Activated T-helper 17 cell treated with anti-CD3 and anti-CD28 coated beads, Interleukin-2, amount 50 U/mL, for 72 hours (primary cell): ENCODE data around the gene CSNK2B. TPM values are rescaled to one million over a fixed set of nuclear protein-coding genes. Genes with fewer than 3 reads are reported as not detected.

Experiments used
- ATAC-seq: fragments of 150-1000 bp; cut with Tn5 transposase; replicated peaks from 2 replicates; pipeline ENCODE4 v1.10.0; 2021; ENCODE audit warnings: mild to moderate bottlenecking, moderate library complexity
- H3K27ac Mint-ChIP-seq: one replicate; pipeline ENCODE4 v1.8.0; 2022; ENCODE audit warnings: mixed read lengths
- H3K27me3 Mint-ChIP-seq: one replicate; pipeline ENCODE4 v1.8.0; 2022; ENCODE audit warnings: mixed read lengths
- H3K36me3 Mint-ChIP-seq: one replicate; pipeline ENCODE4 v1.8.0; 2022; ENCODE audit warnings: low read depth, mild to moderate bottlenecking, mixed read lengths
- H3K4me1 Mint-ChIP-seq: one replicate; pipeline ENCODE4 v1.8.0; 2022; ENCODE audit warnings: mixed read lengths
- H3K4me3 Mint-ChIP-seq: one replicate; pipeline ENCODE4 v1.8.0; 2022; ENCODE audit warnings: mild to moderate bottlenecking, mixed read lengths
- H3K9me3 Mint-ChIP-seq: one replicate; pipeline ENCODE4 v1.8.0; 2022; ENCODE audit warnings: mixed read lengths
- total RNA-seq, 2 donors: library from RNA; stranded (reverse); gene quantifications; one replicate each; pipeline ENCODE4 v1.2.3, GENCODE V29; 2022

The CSNK2B gene
- total RNA-seq, 2 donors from 2014 or later: 204 to 245 TPM

DNA sequence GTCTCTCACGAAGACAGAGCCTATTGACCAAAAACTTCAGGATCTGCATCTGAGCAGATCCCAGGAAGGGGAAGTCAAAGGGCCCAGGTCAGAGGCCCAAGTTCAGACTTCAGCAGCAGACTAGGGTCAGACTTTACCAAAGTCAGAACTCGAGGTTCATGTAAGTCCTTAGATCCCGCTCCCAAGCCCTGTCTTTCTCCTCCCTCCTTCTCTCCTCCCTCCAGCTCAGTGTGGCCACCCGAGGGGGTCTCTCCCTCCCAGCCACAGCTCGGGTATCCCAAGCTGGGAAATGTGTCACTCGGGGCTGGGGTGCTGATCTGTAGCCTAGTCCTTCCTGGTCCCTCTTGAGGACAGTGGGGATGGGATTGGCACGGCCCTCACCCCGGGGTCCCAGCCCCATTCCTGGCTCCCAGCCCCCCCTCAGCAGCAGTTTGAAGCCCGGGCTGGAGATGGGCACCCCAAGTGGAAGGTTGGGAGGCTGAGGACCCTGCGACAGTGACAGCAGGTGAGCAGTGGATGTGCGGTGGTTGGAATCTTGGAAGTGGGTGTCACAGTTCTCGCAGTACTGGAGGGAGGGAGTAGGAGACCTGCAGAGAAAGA, 3.7 kb upstream of the CSNK2B start:
- Mint-ChIP-seq H3K9me3 (no peaks in the 10 kb centered on the region), H3K27me3 (no peaks in the 10 kb centered on the region), H3K27ac (peak overlapping the region; percentile 9), H3K36me3 (peaks cover 94% of the 10 kb centered on the region), H3K4me3 (peak overlapping the region; percentile 96), H3K4me1 (peaks cover 30% of the 10 kb centered on the region)
- ATAC-seq: no peak

DNA sequence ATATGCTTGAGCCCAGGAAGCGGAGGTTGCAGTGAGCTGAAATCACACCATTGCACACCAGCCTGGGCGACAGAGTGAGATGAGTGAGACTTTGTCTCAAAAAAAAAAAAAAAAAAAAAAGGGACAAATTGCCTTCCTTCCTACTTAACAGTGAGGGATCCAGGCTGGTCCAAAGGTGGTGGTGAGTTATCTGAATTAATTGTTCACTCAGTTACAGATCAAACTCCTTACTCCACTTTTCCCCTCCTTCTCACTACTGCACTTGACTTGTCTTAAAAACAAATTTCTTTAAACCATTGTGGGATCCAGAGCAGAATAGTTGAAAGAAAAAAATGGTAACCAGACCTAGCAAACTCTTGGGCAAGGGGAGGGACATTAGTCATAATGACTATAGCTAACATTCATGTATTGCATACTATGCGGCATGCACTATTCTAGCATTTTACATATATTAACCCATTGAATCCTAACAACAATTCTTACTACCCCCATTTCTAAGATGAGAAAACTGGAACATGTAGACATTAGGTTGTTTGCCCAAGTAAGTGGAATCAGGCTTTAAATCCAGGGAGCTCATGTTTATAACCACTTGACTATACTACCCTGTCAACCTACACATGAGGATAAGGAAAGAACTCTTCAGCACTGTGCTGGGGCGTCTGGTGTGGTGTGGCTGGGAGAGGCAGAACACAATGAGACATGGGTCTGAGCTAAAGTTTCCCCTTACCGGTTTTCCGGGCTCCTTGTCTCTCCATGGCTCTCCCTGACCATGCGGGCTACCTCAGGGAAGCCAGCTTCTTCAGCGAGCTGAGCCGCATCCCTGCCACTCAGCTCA, 2.5 kb upstream of the CSNK2B start:
- Mint-ChIP-seq H3K4me1 (peaks cover 27% of the 10 kb centered on the region), H3K9me3 (no peaks in the 10 kb centered on the region), H3K36me3 (peaks cover 94% of the 10 kb centered on the region), H3K27ac (peak overlapping the region; percentile 97), H3K27me3 (no peaks in the 10 kb centered on the region), H3K4me3 (peak overlapping the region; percentile 96)
- no peak for ATAC-seq

DNA sequence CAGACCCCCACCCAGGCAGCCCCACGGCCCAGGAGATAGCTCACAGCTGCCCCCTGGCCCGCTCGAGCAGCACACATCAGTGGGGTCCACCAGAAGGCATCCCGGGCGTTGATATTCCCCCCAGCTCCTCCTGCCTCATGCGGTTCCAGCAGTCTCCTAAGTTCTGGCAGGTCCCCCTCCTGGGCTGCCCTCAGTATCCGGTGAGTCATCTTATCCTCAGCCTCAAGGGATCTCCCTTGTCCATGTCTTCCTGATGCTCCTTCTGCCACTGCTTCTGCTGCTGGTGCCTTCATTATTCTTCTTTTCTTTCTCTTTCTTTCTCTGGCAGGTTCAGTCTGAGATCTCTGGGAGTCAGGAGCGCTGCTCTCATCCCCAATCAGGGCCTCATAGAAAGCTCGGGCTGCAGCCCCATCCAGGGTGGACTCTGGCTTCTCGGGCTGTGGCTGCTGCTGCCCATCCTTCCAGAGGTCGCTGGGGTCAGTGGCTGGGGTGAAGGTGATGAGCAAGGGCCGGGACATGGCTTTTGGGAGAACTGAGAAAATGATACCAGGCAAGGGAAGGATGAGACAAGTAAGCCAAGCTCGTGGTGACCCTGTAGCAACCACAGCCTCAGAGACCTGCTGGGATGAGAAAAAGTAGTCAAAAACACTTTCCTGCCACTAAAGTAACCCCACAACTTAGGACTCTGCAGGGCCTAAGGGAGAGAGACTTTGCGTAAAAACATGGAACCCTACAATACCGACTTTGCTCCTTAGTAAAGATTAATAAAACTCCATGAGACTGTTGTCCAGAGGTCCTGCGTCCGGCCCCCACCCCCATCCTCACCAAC, 1.7 kb upstream of the CSNK2B start:
- ATAC-seq: no peak
- H3K9me3 Mint-ChIP-seq: no peaks in the 10 kb centered on the region
- H3K27ac Mint-ChIP-seq: peak overlapping the region; percentile 97
- H3K36me3 Mint-ChIP-seq: peaks cover 94% of the 10 kb centered on the region
- peaks cover 23% of the 10 kb centered on the region for H3K4me1 Mint-ChIP-seq
- H3K4me3 Mint-ChIP-seq: peak overlapping the region; percentile 96
- H3K27me3 Mint-ChIP-seq: no peaks in the 10 kb centered on the region

DNA sequence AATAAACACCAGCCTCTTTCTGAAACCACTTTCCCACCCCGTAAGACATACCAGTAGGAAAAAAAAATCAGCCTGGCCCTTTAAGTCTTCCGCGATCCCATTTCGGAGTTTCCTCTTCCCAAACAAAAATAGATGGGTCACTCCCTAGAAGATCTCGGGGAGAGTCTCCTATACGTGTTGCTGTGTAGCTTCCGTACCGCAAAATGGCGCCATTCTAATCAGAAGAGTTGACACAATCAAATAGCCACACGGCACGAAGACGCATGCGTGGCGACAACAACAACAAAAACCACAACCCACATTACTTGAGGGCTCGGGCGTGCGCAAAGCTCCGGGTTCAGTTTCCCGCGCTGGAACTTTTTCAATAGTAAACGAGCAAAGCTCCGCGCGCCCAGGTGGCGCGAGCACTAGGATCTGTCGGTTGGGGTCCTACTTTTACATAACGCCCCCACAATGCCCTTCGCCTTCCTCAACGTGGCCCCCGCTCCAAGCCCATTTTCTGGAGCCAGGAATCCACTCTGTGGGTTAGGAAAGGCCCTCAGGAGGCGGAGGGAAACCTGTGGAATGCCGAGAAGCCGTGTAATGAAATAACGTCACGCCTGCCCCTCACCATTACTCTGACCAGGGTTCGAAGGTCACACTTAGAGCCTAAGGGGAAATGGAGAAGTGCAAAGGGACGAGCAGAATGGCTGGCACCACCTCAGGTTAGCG, 935 bp upstream of the CSNK2B start, which contains the start of gene GPANK1:
TSS of gene GPANK1 (minus strand) at position 208 of the 711 bp plus-strand sequence. CDS start 519 bp downstream, outside the sequence.
- peak; percentile 43 for ATAC-seq
- peak within 1 kb of the TSS; percentile 97 for H3K27ac Mint-ChIP-seq
- H3K36me3 Mint-ChIP-seq: peaks cover 94% of the 10 kb centered on the region
- peak within 1 kb of the TSS; percentile 96 for H3K4me3 Mint-ChIP-seq
- no peaks in the 10 kb centered on the region for H3K9me3 Mint-ChIP-seq
- H3K27me3 Mint-ChIP-seq: no peaks in the 10 kb centered on the region
- H3K4me1 Mint-ChIP-seq: peaks cover 23% of the 10 kb centered on the region

DNA sequence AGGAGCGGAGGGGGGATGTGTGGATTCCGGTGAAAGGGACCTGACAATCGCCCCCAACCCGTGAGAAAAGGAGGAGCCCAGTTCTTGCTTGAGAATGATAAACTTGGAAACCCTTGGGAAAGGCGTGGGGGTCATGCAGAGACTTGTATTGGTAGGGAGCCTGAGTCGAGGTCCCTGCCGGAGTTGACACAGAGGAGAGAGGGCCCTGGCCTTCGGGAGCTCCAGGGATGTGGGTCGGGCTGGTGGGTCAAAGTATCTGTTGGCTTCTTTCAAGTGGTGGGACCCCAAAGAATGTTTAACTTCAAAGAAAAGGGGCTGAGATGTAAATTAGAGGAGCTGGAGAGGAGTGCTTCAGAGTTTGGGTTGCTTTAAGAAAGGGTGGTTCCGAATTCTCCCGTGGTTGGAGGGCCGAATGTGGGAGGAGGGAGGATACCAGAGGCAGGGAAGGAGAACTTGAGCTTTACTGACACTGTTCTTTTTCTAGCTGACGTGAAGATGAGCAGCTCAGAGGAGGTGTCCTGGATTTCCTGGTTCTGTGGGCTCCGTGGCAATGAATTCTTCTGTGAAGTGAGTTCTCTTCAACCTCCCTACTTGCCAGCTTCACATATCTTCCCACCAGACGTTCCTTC, 571 bp downstream of the CSNK2B start:
- Mint-ChIP-seq H3K9me3 (no peaks in the 10 kb centered on the region), H3K36me3 (peaks cover 96% of the 10 kb centered on the region)

DNA sequence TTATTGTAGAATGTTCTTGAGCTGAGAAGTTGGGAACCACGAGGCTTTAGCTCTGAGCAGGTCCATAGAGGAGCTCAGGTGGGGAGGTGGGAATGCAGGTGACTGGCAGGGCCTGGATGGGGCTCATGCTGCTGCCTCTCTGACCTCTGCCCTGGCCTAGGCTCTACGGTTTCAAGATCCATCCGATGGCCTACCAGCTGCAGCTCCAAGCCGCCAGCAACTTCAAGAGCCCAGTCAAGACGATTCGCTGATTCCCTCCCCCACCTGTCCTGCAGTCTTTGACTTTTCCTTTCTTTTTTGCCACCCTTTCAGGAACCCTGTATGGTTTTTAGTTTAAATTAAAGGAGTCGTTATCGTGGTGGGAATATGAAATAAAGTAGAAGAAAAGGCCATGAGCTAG, 3.8 kb downstream of the CSNK2B start, which contains the start of gene LY6G5B:
TSS of gene LY6G5B (plus strand) at position 301 of the 400 bp plus-strand sequence. CDS start 975 bp downstream, outside the sequence.
- no peaks in the 10 kb centered on the region for H3K27me3 Mint-ChIP-seq
- peaks cover 11% of the 10 kb centered on the region for H3K4me1 Mint-ChIP-seq
- no peaks in the 10 kb centered on the region for H3K9me3 Mint-ChIP-seq
- ATAC-seq: no peak
- H3K36me3 Mint-ChIP-seq: peaks cover 92% of the 10 kb centered on the region
- no peak within 1 kb of the TSS for H3K4me3 Mint-ChIP-seq
- H3K27ac Mint-ChIP-seq: peak within 1 kb of the TSS; percentile 59

More for the DNA sequence above, 571 bp downstream of the CSNK2B start:
- no peak for ATAC-seq
- Mint-ChIP-seq H3K27me3 (no peaks in the 10 kb centered on the region), H3K27ac (peak overlapping the region; percentile 97), H3K4me3 (peak overlapping the region; percentile 96), H3K4me1 (peaks cover 23% of the 10 kb centered on the region)

DNA sequence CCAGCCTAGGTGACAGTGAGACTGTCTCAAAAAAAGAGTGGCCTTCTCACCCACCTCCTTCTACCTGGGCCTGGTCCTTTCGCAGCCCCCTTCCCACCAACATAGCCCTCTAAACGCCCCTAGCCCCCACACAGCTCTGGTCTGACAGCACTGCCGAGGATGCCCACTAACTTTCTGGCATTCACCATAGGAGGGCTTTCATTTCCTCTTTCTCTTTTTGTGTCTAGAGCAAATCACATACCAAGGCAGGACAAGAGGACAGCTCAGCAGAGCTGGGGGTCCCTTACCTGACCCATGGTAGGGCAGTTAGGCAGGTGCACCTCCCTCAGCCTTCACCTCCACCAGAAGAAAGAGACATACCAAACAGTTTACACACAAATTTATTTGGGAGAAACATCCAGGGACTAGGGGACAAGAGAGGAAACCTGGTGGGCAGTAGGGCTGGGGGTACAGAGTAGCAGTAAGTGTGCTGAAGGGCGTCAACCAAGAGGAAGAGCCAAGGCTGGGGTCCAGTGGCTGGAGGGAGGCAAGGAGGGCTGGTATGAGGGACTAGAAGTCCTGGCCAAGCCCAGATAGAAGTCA, 10.5 kb downstream of the CSNK2B start:
- Mint-ChIP-seq H3K27me3 (no peaks in the 10 kb centered on the region), H3K27ac (peak overlapping the region; percentile 34), H3K36me3 (peaks cover 33% of the 10 kb centered on the region), H3K9me3 (no peaks in the 10 kb centered on the region), H3K4me1 (peaks cover 15% of the 10 kb centered on the region), H3K4me3 (no peak overlapping the region)
- ATAC-seq: no peak

DNA sequence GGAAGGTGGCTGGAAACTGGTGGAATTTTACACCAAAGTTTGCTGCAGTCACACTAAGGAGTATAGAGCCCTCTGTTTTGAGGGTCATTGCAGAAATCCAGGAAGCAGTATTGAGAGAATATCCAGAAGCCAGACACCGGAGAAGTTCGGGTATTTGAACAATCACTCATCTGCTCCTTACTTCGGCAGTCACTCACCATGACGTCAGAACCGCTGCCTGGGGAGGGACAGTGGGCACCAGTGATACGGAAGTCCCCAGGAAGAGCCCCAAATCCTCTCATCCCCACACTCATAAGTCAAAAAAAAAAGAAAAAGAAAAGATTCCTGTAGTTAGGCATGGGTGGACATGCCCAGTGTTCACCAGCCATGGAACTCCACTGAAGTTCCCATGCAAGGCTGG, 11.0 kb downstream of the CSNK2B start:
- Mint-ChIP-seq H3K4me1 (peaks cover 15% of the 10 kb centered on the region), H3K4me3 (no peak overlapping the region), H3K27me3 (no peaks in the 10 kb centered on the region), H3K36me3 (peaks cover 28% of the 10 kb centered on the region), H3K9me3 (no peaks in the 10 kb centered on the region), H3K27ac (peak overlapping the region; percentile 34)
- ATAC-seq: no peak

DNA sequence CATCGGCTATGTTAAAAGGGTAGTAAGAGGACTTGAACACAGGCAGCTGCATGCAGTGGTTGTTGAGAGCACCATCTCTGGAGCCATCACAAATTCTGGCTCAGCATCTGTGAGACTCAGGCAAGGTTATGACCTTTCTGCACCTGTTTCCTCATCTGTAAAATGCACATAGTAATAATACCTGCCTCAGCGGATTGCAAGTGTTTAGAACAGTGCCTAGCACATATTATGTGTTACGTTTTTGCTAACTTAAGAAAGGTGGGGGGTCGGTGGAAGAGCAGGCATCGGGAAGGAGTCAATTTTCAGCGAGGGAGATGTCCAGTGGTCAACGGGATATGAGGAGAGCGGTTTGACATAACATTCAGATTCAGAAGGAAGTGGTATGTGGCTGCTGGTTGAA, 12.1 kb downstream of the CSNK2B start:
- Mint-ChIP-seq H3K9me3 (no peaks in the 10 kb centered on the region), H3K27me3 (no peaks in the 10 kb centered on the region), H3K36me3 (peaks cover 17% of the 10 kb centered on the region), H3K27ac (peak overlapping the region; percentile 16), H3K4me1 (peaks cover 15% of the 10 kb centered on the region), H3K4me3 (no peak overlapping the region)
- no peak for ATAC-seq

DNA sequence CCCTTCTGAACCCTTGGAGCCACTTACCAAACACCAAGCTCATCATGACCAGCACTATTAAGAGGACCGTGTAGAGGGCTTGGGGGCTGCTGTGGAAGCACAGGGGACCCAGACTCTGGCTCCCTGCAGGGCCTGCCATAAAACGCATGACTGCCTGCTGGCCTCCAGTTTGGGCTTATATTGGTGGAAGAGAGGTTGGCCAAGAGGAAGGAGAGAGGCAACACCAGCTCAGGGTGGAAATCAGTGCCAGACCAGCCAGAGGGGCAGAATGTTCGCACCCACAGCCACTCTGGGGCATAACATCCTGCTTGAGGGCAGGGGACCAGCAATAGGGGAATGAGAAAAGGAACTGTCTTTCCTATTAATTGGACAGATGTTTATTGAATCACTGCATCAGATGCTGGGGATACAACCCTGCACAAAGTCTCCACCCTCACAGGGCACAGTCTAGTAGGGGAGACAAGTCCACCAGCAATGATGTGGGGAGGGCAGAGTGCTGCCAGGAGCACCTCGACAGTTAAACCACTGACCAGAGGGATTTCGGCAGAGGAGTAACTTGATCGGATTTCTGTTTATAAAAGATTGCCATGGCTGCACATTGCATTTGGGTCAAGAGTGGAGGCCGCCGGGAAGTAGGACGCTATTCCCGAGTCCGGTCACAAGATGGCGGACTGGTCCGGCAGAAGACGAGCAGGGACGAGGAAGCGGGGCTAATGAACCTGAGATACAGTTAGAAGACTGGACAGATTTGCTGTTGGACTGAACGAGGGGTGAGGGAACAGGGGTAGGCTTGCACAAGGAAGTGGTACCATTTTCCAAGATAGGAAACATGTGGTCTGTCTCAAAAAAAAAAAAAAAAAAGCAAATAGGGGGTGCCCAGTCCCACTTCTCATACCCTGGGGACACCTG, 14.6 kb downstream of the CSNK2B start, which contains the start of gene LY6G5C:
TSS of gene LY6G5C (minus strand) at position 842 of the 909 bp plus-strand sequence. CDS start at position 148, 694 bp downstream.
- ATAC-seq: peak; percentile 86
- H3K9me3 Mint-ChIP-seq: no peaks in the 10 kb centered on the region
- H3K27me3 Mint-ChIP-seq: no peaks in the 10 kb centered on the region
- peak within 1 kb of the TSS; percentile 88 for H3K4me3 Mint-ChIP-seq
- peak within 1 kb of the TSS; percentile 87 for H3K27ac Mint-ChIP-seq
- peaks cover 7% of the 10 kb centered on the region for H3K36me3 Mint-ChIP-seq
- peaks cover 15% of the 10 kb centered on the region for H3K4me1 Mint-ChIP-seq

DNA sequence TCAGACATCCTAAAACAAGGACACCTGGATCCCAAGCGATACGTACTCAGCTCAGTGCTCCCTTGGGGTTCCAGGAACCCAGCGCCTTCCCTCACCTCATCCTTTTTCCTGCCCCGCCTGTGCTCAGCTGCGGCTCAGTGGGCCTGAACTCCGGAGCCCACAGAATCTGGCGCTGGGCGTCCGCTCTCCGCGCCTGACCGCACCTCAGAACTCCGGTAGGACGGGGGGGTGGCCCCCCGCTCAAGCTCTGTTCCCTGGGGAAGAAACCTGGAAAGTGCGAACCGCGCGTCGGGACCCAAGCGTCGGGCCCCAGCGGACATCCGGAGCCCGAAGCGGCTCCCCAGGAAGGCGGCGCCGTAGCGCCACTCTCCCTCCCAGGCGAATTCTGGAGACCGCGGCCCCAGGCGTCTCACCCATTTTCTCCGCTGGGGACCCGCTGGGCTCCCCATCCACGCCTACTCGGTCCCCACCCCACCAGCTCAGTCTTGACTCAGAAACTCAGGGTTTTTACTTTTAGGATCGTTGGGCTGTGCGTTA, 15.3 kb downstream of the CSNK2B start:
- ATAC-seq: peak; percentile 74
- Mint-ChIP-seq H3K4me3 (peak overlapping the region; percentile 88), H3K9me3 (no peaks in the 10 kb centered on the region), H3K27me3 (no peaks in the 10 kb centered on the region), H3K27ac (peak overlapping the region; percentile 87), H3K4me1 (peaks cover 15% of the 10 kb centered on the region), H3K36me3 (peaks cover 15% of the 10 kb centered on the region)

DNA sequence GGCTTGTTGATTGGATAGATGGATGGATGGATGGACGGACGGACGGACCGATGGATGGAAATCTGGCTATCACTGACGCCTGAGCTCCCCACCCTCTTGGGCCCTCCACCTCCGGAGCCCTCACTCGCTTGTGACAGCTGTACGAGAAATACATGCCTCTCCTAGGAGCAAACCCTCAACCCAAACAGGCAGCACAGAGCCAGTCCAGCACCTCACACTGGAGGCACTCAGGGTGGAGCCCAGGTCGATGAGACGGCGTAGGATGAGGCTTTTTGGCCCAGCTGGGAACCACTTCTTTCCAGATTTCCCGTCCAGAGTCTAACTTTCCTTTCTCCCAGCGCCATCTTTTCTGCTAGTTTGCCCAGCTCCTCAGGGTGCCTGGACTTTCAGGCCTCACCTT, 17.7 kb downstream of the CSNK2B start:
- no peak for ATAC-seq
- Mint-ChIP-seq H3K27ac (no peak overlapping the region), H3K9me3 (no peaks in the 10 kb centered on the region), H3K27me3 (no peaks in the 10 kb centered on the region), H3K4me3 (no peak overlapping the region), H3K36me3 (peaks cover 35% of the 10 kb centered on the region), H3K4me1 (peaks cover 9% of the 10 kb centered on the region)
